Breast epithelium (tissue), 3 donors: ENCODE data around the gene TSPAN32.

Experiments
- POLR2A ChIP-seq: fragments of 450-650 bp; IDR thresholded peaks from one replicate; pipeline ENCODE4 v1.6.1; 2016; ENCODE audit warnings: antibody characterized with exemption, mild to moderate bottlenecking, moderate library complexity
- TF ChIP-seq, protein P1 (sequence below), 3 donors: fragments of 450-650 bp; IDR thresholded peaks; one replicate each; pipeline ENCODE4 v1.5.1; 2016 to 2017; ENCODE audit warnings: antibody characterized with exemption in 3 of 3, mild to moderate bottlenecking in 3 of 3, moderate library complexity in 3 of 3

DNA sequence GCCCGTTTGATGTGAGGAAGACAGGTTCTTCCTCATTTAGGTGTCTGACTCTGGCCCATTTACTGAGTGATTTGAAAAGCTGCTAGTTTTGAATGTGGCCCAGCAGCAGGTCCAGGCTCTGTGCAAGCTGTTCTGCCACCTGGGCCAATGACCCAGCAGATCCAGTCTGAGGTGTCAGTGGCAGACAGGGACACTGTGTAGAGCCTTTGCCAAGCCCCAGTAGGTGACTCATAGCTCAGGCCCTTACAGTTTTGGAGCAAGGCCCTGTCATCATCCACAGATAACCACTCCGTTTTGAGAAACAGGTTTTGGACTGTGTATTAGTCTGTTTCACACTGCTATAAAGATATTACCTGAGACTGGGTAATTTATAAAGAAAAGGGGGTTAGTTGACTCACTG, 23.9 kb downstream of the TSPAN32 start:
- TF ChIP-seq, protein P1, sequence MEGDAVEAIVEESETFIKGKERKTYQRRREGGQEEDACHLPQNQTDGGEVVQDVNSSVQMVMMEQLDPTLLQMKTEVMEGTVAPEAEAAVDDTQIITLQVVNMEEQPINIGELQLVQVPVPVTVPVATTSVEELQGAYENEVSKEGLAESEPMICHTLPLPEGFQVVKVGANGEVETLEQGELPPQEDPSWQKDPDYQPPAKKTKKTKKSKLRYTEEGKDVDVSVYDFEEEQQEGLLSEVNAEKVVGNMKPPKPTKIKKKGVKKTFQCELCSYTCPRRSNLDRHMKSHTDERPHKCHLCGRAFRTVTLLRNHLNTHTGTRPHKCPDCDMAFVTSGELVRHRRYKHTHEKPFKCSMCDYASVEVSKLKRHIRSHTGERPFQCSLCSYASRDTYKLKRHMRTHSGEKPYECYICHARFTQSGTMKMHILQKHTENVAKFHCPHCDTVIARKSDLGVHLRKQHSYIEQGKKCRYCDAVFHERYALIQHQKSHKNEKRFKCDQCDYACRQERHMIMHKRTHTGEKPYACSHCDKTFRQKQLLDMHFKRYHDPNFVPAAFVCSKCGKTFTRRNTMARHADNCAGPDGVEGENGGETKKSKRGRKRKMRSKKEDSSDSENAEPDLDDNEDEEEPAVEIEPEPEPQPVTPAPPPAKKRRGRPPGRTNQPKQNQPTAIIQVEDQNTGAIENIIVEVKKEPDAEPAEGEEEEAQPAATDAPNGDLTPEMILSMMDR (IDR thresholded peaks at IDR 0.05): no peak
- TF ChIP-seq POLR2A: no peak
